Suprapubic skin (tissue), 4 donors: ENCODE data around the gene KPNA6. TPM values are rescaled to one million over a fixed set of nuclear protein-coding genes. Genes with fewer than 3 reads are reported as not detected.

ENCODE experiments used
- DNase-seq, 2 donors: peaks; one replicate each; pipeline ENCODE4 v3.0.0-alpha.2; 2019; ENCODE audit warnings: low spot score in 2 of 2
- H3K27ac ChIP-seq: fragments of 200-600 bp; sonication (generic); one replicate; pipeline ENCODE4 v1.5.1; 2019
- H3K27me3 ChIP-seq: fragments of 200-600 bp; sonication (generic); one replicate; pipeline ENCODE4 v1.5.1; 2019
- H3K36me3 ChIP-seq: fragments of 200-600 bp; sonication (generic); one replicate; pipeline ENCODE4 v1.5.1; 2019
- H3K4me1 ChIP-seq: fragments of 200-600 bp; sonication (generic); one replicate; pipeline ENCODE4 v1.5.1; 2019
- H3K4me3 ChIP-seq: fragments of 200-600 bp; sonication (generic); one replicate; pipeline ENCODE4 v1.5.1; 2019; ENCODE audit warnings: mild to moderate bottlenecking
- H3K9me3 ChIP-seq: fragments of 200-600 bp; sonication (generic); one replicate; pipeline ENCODE4 v1.5.1; 2019
- EP300 ChIP-seq: sonication (generic); formaldehyde crosslinking; IDR thresholded peaks from one replicate; pipeline ENCODE4 v1.6.1; 2017; ENCODE audit warnings: antibody characterized with exemption
- POLR2A ChIP-seq, 2 donors: fragments of 450-650 bp; IDR thresholded peaks; one replicate each; pipeline ENCODE4 v1.6.1; 2017; ENCODE audit warnings: antibody characterized with exemption in 2 of 2, mild to moderate bottlenecking in 2 of 2, moderate library complexity in 2 of 2
- POLR2AphosphoS5 ChIP-seq, 3 donors: sonication (generic); formaldehyde crosslinking; IDR thresholded peaks; one replicate each; pipeline ENCODE4 v1.6.1; 2017; ENCODE audit warnings: antibody characterized with exemption in 3 of 3
- WGBS: methylation state at CpG from one replicate; pipeline ENCODE4 v1.1.5; 2018; 5-methylcytosine and 5-hydroxymethylcytosine counted together
- total RNA-seq, 4 donors: library from RNA; depleted of rRNA; stranded (reverse); fragments of >200 nt; gene quantifications; one replicate each; pipeline ENCODE4 v1.1.0, GENCODE V29; 2016
- TF ChIP-seq, protein P1 (sequence below), 2 donors: fragments of 200-600 bp in 1 of 2; fragments of 450-650 bp in 1 of 2; sonication (generic) in 1 of 2; IDR thresholded peaks; one replicate each; pipeline ENCODE4 v1.5.1; 2016 to 2019; ENCODE audit warnings: antibody characterized with exemption in 2 of 2, mild to moderate bottlenecking in 1 of 2, moderate library complexity in 1 of 2

Gene KPNA6
- total RNA-seq, 4 donors from 2014 or later = 42.4 to 52.3 (median 46.5) TPM

- TF ChIP-seq POLR2AphosphoS5 (IDR thresholded peaks at IDR 0.05) = no peak
- TF ChIP-seq, protein P1, sequence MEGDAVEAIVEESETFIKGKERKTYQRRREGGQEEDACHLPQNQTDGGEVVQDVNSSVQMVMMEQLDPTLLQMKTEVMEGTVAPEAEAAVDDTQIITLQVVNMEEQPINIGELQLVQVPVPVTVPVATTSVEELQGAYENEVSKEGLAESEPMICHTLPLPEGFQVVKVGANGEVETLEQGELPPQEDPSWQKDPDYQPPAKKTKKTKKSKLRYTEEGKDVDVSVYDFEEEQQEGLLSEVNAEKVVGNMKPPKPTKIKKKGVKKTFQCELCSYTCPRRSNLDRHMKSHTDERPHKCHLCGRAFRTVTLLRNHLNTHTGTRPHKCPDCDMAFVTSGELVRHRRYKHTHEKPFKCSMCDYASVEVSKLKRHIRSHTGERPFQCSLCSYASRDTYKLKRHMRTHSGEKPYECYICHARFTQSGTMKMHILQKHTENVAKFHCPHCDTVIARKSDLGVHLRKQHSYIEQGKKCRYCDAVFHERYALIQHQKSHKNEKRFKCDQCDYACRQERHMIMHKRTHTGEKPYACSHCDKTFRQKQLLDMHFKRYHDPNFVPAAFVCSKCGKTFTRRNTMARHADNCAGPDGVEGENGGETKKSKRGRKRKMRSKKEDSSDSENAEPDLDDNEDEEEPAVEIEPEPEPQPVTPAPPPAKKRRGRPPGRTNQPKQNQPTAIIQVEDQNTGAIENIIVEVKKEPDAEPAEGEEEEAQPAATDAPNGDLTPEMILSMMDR (IDR thresholded peaks at IDR 0.05) = no peak
- TF ChIP-seq POLR2A (IDR thresholded peaks at IDR 0.05) = no peak
- no peak for TF ChIP-seq EP300
- H3K4me1 ChIP-seq = peaks cover 37% of the 10 kb centered on the region
Observed at GRCh38 chr1:32199043-32199716, 91.3 kb downstream of the KPNA6 start.

DNA sequence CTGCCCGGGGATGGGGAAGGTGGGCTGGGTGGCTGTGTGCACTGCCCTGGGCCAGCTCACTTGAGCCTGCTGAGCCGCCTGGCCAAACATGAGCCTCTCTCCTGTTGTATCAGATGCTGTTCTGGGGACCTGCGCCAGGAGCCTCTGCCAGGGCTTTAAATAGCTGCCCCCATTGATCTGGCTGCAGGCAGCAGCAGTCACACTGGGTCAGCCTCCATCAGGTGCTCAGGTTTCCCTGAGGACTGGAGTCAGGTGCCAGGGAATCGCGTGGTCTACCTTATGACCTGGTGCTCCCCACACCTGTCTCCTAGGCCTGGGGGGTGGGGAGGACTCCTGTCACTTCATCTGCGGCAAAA lies 91.8 kb downstream of the KPNA6 start:
- no peaks in the 10 kb centered on the region for H3K9me3 ChIP-seq
- H3K27me3 ChIP-seq = no peaks in the 10 kb centered on the region
- peaks cover 38% of the 10 kb centered on the region for H3K4me1 ChIP-seq
- peak overlapping the region; percentile 71 for H3K27ac ChIP-seq
- WGBS = 10% methylated on average over 2 of the region's 6 CpGs
- TF ChIP-seq POLR2A (IDR thresholded peaks at IDR 0.05) = no peak
- TF ChIP-seq EP300 = no peak
- TF ChIP-seq, protein P1 (IDR thresholded peaks at IDR 0.05) = no peak
- no peak for TF ChIP-seq POLR2AphosphoS5 (IDR thresholded peaks at IDR 0.05)
- peak overlapping the region; percentile 57 for H3K4me3 ChIP-seq
- peaks cover 32% of the 10 kb centered on the region for H3K36me3 ChIP-seq
- no peak for DNase-seq

More at GRCh38 chr1:32199043-32199716, 91.3 kb downstream of the KPNA6 start:
- Histone ChIP-seq H3K4me3 (no peak overlapping the region), H3K27ac (no peak overlapping the region), H3K9me3 (no peaks in the 10 kb centered on the region), H3K36me3 (peaks cover 37% of the 10 kb centered on the region), H3K27me3 (no peaks in the 10 kb centered on the region)
- WGBS = 45% methylated on average over 4 of the region's 4 CpGs
- DNase-seq = no peak

DNA sequence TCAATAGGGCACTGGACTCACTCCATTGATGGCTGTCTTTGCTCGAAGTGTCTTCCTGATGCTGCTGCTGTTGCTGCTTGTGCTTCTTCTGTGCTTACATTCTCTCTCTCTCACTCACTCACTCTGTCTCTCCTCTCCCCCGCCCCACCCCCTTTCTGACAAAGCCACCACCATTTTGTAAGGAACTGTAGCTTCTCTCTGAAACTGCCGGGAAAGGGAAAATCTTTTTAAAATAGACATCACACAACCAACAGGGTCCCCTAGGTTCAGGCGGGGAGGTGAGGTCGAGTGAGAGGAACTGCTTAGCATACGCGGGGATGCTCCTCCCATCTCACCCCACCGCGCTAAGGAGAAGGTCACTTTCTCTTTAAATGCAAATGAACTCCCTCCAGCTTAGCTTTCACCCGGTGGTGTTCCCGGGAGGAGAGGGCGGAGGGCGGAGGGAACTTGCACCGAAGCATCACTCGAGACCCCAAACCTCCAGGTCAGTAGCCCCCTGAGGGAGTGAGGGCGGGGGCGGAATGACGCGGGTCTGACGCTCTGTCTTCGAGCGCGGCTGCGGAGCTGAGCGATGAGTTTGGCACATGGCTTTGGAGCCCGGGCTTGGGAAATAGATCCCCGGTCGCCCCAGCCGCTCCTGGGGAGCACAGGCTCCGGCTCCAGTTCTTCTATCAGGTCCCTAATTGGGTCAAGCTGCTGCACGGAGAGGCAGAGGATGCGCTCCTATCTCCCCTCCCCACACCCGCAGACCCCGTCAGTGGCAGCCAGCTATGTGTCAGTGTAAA lies 92.6 kb downstream of the KPNA6 start, which contains the start of gene CCDC28B:
Gene CCDC28B (plus strand): TSS at position 370 of the 785 bp plus-strand sequence. CDS start 1,341 bp downstream, outside the sequence.
- Histone ChIP-seq H3K36me3 (peaks cover 25% of the 10 kb centered on the region), H3K4me3 (peak within 1 kb of the TSS; percentile 57), H3K27me3 (no peaks in the 10 kb centered on the region), H3K9me3 (no peaks in the 10 kb centered on the region), H3K4me1 (peaks cover 44% of the 10 kb centered on the region), H3K27ac (peak within 1 kb of the TSS; percentile 71)
- TF ChIP-seq POLR2AphosphoS5 (IDR thresholded peaks at IDR 0.05) (peak in 1 of 3 donors; percentile 27), EP300 (no peak), POLR2A (IDR thresholded peaks at IDR 0.05) (peak in 1 of 2 donors; percentile 38)
- TF ChIP-seq, protein P1 (IDR thresholded peaks at IDR 0.05) = no peak
- 2% methylated on average over 21 of the region's 34 CpGs for WGBS
- peak; percentile 81 to 87 for DNase-seq

DNA sequence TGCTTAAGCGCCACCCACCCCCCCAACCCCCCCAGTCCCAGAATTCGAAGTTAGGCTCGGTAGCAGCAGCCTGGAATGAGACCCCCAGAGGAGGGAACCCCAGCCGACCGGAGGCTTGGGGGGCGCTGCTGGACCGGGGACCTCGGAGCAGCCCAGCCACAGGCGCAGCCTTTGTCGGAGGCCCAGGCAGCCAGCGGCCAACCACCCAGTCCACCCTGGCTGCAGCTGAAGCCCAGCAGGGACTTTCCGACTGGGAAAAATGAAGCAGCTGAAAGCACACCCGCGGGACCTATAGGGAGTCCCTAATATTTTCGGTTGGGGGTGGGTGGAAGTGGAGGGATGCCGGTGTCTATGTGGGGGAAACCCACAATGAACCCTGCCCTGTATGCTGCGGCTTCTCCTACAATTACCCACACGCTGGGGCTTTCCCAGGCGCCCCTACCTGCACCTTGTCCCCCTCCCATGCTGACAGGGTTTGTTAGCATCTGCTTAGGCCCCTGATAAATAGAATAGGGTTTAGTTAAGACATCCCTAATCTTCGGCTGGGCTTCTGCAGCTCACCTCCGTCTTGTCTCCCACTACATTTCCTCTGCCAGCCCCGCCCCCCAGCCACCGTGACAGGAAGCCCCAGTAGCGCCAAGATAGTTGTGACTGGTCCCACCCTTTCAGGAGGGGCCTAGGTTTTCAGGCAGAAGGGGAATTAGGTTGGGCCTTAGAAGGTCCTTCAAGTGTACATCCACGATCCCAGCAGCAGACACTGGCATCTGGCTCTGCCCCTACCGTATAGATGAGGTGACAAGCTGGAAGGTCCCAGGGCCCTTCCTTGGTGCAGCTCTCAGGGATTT lies 93.4 kb downstream of the KPNA6 start:
- TF ChIP-seq, protein P1 (IDR thresholded peaks at IDR 0.05) = no peak
- TF ChIP-seq POLR2A (IDR thresholded peaks at IDR 0.05) = no peak
- TF ChIP-seq POLR2AphosphoS5 (IDR thresholded peaks at IDR 0.05) = no peak
- TF ChIP-seq EP300 = no peak
- no peaks in the 10 kb centered on the region for H3K27me3 ChIP-seq
- peak; percentile 85 to 87 for DNase-seq
- peaks cover 17% of the 10 kb centered on the region for H3K36me3 ChIP-seq
- H3K4me1 ChIP-seq = peaks cover 46% of the 10 kb centered on the region
- H3K4me3 ChIP-seq = peak overlapping the region; percentile 57
- peak overlapping the region; percentile 71 for H3K27ac ChIP-seq
- 8% methylated on average over 14 of the region's 26 CpGs for WGBS
- no peaks in the 10 kb centered on the region for H3K9me3 ChIP-seq
